Tibial nerve (tissue), 4 donors: Measurements from ENCODE around the gene THUMPD3.

Experiments
- EP300 ChIP-seq, 2 donors: sonication (generic); formaldehyde crosslinking; IDR thresholded peaks; one replicate each; pipeline ENCODE4 v1.6.1; 2017; ENCODE audit warnings: antibody characterized with exemption in 2 of 2, mild to moderate bottlenecking in 1 of 2
- TF ChIP-seq, protein P1 (sequence below), 5 experiments: fragments of 200-600 bp in 3 of 5; fragments of 450-650 bp in 2 of 5; sonication (generic) in 3 of 5; IDR thresholded peaks; one replicate each; pipeline ENCODE4 v1.5.1; 2016 to 2019; ENCODE audit warnings: antibody characterized with exemption in 5 of 5, mild to moderate bottlenecking in 3 of 5, moderate library complexity in 2 of 5

DNA sequence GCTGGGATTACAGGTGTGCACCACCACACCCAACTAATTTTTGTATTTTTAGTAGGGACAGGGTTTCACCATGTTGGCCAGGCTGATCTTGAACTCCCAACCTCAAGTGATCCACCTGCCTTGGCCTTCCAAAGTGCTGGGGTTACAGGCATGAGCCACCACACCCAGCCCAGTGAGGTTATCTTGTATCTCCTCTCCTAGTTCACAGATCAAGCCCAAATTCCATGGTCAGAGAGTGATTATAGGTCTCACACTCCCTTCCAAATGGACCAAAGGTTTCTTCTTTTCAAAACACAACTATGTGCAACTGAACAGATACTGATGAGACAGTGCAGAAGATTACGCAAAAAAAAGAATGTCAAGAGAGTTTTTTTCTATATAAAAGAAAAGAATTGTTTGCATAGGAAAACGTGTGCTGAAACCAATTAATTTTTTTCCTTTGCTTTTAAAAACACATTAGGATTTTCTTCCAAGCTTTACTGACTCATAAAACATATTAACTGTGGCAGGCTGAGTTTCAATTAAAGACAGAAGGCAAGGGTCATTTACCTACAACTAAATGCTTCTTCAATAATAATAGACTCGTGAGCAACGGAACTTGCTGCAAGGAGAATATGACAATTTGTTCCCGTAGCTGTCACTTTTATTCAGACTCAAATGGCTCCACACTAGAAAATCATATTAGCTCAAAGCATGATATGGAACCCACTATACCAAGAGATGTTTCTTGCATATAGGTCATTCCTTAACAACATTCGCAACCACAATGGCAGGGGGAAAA lies 30.4 kb upstream of the THUMPD3 start:
- TF ChIP-seq, protein P1, sequence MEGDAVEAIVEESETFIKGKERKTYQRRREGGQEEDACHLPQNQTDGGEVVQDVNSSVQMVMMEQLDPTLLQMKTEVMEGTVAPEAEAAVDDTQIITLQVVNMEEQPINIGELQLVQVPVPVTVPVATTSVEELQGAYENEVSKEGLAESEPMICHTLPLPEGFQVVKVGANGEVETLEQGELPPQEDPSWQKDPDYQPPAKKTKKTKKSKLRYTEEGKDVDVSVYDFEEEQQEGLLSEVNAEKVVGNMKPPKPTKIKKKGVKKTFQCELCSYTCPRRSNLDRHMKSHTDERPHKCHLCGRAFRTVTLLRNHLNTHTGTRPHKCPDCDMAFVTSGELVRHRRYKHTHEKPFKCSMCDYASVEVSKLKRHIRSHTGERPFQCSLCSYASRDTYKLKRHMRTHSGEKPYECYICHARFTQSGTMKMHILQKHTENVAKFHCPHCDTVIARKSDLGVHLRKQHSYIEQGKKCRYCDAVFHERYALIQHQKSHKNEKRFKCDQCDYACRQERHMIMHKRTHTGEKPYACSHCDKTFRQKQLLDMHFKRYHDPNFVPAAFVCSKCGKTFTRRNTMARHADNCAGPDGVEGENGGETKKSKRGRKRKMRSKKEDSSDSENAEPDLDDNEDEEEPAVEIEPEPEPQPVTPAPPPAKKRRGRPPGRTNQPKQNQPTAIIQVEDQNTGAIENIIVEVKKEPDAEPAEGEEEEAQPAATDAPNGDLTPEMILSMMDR (IDR thresholded peaks at IDR 0.05), result no peak
- no peak for TF ChIP-seq EP300 (IDR thresholded peaks at IDR 0.05)
